Activated CD8-positive, alpha-beta memory T cell treated with anti-CD3 and anti-CD28 coated beads for 36 hours (primary cell): Measurements from ENCODE around the gene CHIT1. TPM values are rescaled to one million over a fixed set of nuclear protein-coding genes. Genes with fewer than 3 reads are reported as not detected.

ENCODE experiments used
- CTCF ChIA-PET: fragments of 350-600 bp; sonication (Branson Sonifier 250); formaldehyde crosslinking; loops from one replicate; lab custom pipeline; 2021; ENCODE audit warnings: antibody characterized with exemption; lab: Charles Lee
- POLR2A ChIA-PET: fragments of 350-600 bp; sonication (Branson Sonifier 250); formaldehyde crosslinking; loops from one replicate; lab custom pipeline; 2021; ENCODE audit warnings: antibody characterized with exemption; lab: Charles Lee
- total RNA-seq, 2 experiments: library from RNA; stranded (reverse); gene quantifications; one replicate each; pipeline ENCODE4 v1.2.3, GENCODE V29; 2021

Gene CHIT1
- under 1 TPM in 1 of 2 experiments, not detected in 1; 0.06 TPM for total RNA-seq

- ChIA-PET CTCF (no interaction called here), POLR2A (no interaction called here)
Measured at GRCh38 chr1:203229471-203230135, at the start of gene CHIT1. Gene CHIT1, minus strand, starts transcription at chr1:203229673. Its CDS starts 37 bp downstream, at chr1:203229636.

- POLR2A ChIA-PET = interaction anchor here (1.0 kb wide), 1 partner anchor 11 kb away, joined by 4 read pairs; no protein-coding TSS in a partner anchor
- CTCF ChIA-PET = interaction anchor here (0.9 to 13.4 kb wide), 8 partner anchors 8 to 64 kb away, joined by 3 to 176 read pairs (median 4); no protein-coding TSS in a partner anchor
Measured at GRCh38 chr1:203278885-203279406, 49.5 kb upstream of the CHIT1 start.

- POLR2A ChIA-PET = interaction anchor here (0.8 to 1.0 kb wide), 2 partner anchors 11 to 49 kb away, joined by 3 to 4 read pairs; no protein-coding TSS in a partner anchor
Measured at GRCh38 chr1:203278082-203278884, 48.8 kb upstream of the CHIT1 start.

GRCh38 chr1:203276916-203277545 is 47.6 kb upstream of the CHIT1 start:
- CTCF ChIA-PET = interaction anchor here (1.1 to 13.4 kb wide), 6 partner anchors 8 to 66 kb away, joined by 4 to 176 read pairs (median 10); no protein-coding TSS in a partner anchor
- POLR2A ChIA-PET = interaction anchor here (0.6 to 1.0 kb wide), 4 partner anchors 10 to 53 kb away, joined by 3 to 5 read pairs (median 4); no protein-coding TSS in a partner anchor

More at GRCh38 chr1:203278082-203278884, 48.8 kb upstream of the CHIT1 start:
- CTCF ChIA-PET = interaction anchor here (1.0 to 13.4 kb wide), 9 partner anchors 9 to 65 kb away, joined by 3 to 176 read pairs (median 6); no protein-coding TSS in a partner anchor

- POLR2A ChIA-PET = interaction anchor here (1.0 kb wide), 1 partner anchor 14 kb away, joined by 4 read pairs; no protein-coding TSS in a partner anchor
- CTCF ChIA-PET = interaction anchor here (0.7 to 13.4 kb wide), 5 partner anchors 9 to 264 kb away, joined by 3 to 176 read pairs (median 12); no protein-coding TSS in a partner anchor
Measured at GRCh38 chr1:203276408-203276807, 46.9 kb upstream of the CHIT1 start.

GRCh38 chr1:203275656-203276272 is 46.3 kb upstream of the CHIT1 start:
- ChIA-PET CTCF (interaction anchor here (0.7 to 13.4 kb wide), 6 partner anchors 8 to 265 kb away, joined by 3 to 176 read pairs (median 10); no protein-coding TSS in a partner anchor), POLR2A (no interaction called here)

GRCh38 chr1:203274603-203275381 is 45.3 kb upstream of the CHIT1 start:
- ChIA-PET POLR2A (interaction anchor here (0.9 to 1.7 kb wide), 2 partner anchors 32 to 50 kb away, joined by 3 to 12 read pairs; no protein-coding TSS in a partner anchor), CTCF (interaction anchor here (0.9 to 13.4 kb wide), 6 partner anchors 12 to 69 kb away, joined by 3 to 176 read pairs (median 4); no protein-coding TSS in a partner anchor)

- ChIA-PET CTCF (interaction anchor here (0.9 to 13.4 kb wide), 6 partner anchors 13 to 69 kb away, joined by 3 to 176 read pairs (median 4); no protein-coding TSS in a partner anchor), POLR2A (interaction anchor here (0.9 to 1.7 kb wide), 2 partner anchors 33 to 51 kb away, joined by 3 to 12 read pairs; no protein-coding TSS in a partner anchor)
Measured at GRCh38 chr1:203273869-203274602, 44.6 kb upstream of the CHIT1 start.

GRCh38 chr1:203273206-203273868 is 43.9 kb upstream of the CHIT1 start:
- ChIA-PET CTCF (interaction anchor here (0.6 to 13.4 kb wide), 16 partner anchors 10 to 992 kb away, joined by 3 to 323 read pairs (median 4); partner anchors contain the start of gene BTG2), POLR2A (interaction anchor here (0.6 to 1.7 kb wide), 4 partner anchors 14 to 34 kb away, joined by 3 to 12 read pairs (median 6); no protein-coding TSS in a partner anchor)

GRCh38 chr1:203272633-203273205 is 43.2 kb upstream of the CHIT1 start:
- POLR2A ChIA-PET = interaction anchor here (0.6 to 1.0 kb wide), 3 partner anchors 15 to 35 kb away, joined by 3 to 8 read pairs (median 4); no protein-coding TSS in a partner anchor
- CTCF ChIA-PET = interaction anchor here (0.6 to 13.4 kb wide), 16 partner anchors 9 to 993 kb away, joined by 3 to 323 read pairs (median 4); partner anchors contain the start of gene BTG2

GRCh38 chr1:203271962-203272632 is 42.6 kb upstream of the CHIT1 start:
- CTCF ChIA-PET = interaction anchor here (0.6 to 13.4 kb wide), 9 partner anchors 15 to 475 kb away, joined by 3 to 323 read pairs (median 5); partner anchors contain the start of gene BTG2
- POLR2A ChIA-PET = no interaction called here

- ChIA-PET POLR2A (interaction anchor here (0.7 to 1.8 kb wide), 3 partner anchors 18 to 54 kb away, joined by 3 to 5 read pairs (median 3); no protein-coding TSS in a partner anchor), CTCF (interaction anchor here (0.5 to 13.4 kb wide), 11 partner anchors 16 to 236 kb away, joined by 3 to 323 read pairs (median 5); partner anchors contain the start of gene BTG2)
Measured at GRCh38 chr1:203271018-203271743, 41.7 kb upstream of the CHIT1 start.

GRCh38 chr1:203270448-203270847 is 41.0 kb upstream of the CHIT1 start:
- ChIA-PET POLR2A (interaction anchor here (0.7 to 1.8 kb wide), 3 partner anchors 19 to 54 kb away, joined by 3 to 5 read pairs (median 3); no protein-coding TSS in a partner anchor), CTCF (interaction anchor here (0.5 to 13.4 kb wide), 11 partner anchors 17 to 359 kb away, joined by 3 to 323 read pairs (median 5); partner anchors contain the start of gene BTG2)
